ENCODE results near the gene ELF5. TPM values are rescaled to one million over a fixed set of nuclear protein-coding genes. Genes with fewer than 3 reads are reported as not detected.

Gene ELF5
- total RNA-seq, 1 experiment from 2014 or later, result 0.11 TPM

DNA sequence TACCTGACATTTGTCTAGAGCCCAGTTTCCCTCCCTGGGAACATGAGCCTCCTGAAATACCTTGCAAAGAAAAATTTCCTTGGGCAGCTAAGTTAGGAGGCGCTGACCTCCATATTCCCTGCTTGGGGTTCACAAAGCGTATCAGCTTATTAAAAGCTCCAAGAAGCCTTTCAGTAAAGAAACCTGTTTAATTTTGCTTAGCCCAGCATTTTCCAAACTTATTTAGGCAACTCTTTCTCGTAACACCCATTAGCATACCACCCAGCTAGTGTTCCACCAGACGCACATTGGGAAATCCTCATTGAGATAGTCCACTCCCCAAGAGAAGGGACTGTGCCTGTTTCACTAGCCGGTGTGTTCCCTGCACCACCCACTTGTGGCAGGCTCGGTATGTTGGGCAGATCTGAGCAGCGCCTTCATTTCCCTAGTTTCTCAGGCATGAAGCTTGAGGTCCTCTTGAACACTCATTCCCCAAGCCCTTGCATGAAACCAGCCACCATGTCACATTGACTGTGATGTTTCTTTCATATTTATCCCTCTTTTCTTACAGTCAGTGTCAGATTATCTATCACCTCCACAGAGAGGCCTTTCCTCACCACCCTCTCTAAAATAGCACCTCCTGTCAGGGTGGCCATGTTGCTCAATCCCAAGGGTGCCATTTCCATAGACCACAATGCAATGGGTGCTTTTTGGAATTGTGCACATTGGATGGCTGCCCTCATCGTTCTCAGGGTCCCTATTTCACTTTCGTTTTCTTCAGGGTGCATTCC is 12.5 kb upstream of the ELF5 start:
- ATAC-seq (no peak), DNase-seq (no peak)
- no peak overlapping the region for H3K4me3 ChIP-seq (ENCODE audit: low read length)
- intact Hi-C loops (cut with micrococcal nuclease), result no loop called here
- TF ChIP-seq EZH2phosphoT487 (IDR thresholded peaks at IDR 0.05; ENCODE audit: borderline replicate concordance, low read length) (no peak), EZH2 (IDR thresholded peaks at IDR 0.05; ENCODE audit: low read length, unreplicated experiment) (no peak)
- TF ChIP-seq, protein P1, sequence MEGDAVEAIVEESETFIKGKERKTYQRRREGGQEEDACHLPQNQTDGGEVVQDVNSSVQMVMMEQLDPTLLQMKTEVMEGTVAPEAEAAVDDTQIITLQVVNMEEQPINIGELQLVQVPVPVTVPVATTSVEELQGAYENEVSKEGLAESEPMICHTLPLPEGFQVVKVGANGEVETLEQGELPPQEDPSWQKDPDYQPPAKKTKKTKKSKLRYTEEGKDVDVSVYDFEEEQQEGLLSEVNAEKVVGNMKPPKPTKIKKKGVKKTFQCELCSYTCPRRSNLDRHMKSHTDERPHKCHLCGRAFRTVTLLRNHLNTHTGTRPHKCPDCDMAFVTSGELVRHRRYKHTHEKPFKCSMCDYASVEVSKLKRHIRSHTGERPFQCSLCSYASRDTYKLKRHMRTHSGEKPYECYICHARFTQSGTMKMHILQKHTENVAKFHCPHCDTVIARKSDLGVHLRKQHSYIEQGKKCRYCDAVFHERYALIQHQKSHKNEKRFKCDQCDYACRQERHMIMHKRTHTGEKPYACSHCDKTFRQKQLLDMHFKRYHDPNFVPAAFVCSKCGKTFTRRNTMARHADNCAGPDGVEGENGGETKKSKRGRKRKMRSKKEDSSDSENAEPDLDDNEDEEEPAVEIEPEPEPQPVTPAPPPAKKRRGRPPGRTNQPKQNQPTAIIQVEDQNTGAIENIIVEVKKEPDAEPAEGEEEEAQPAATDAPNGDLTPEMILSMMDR (conservative IDR thresholded peaks at IDR 0.05; ENCODE audit: low read depth, low read length), result no peak
- no peak overlapping the region for H2AFZ ChIP-seq (ENCODE audit: low read length)
- H3K4me1 ChIP-seq (ENCODE audit: insufficient read depth, low read length), result peaks cover 10% of the 10 kb centered on the region; the same call in 1 of the 2 replicates
- no peaks in the 10 kb centered on the region for H4K20me1 ChIP-seq (ENCODE audit: low read length)
- H3K9me3 ChIP-seq (ENCODE audit: low read length), result no peaks in the 10 kb centered on the region
- H3K9ac ChIP-seq (ENCODE audit: low read length), result no peak overlapping the region
- H3K27ac ChIP-seq (ENCODE audit: low read length), result no peak overlapping the region
- no peaks in the 10 kb centered on the region for H3K27me3 ChIP-seq (ENCODE audit: low read length)
- no peaks in the 10 kb centered on the region for H3K9me2 ChIP-seq (replicated peaks; ENCODE audit: low read length)
- ChIA-PET POLR2A (ENCODE audit: unreplicated experiment) (no interaction called here), CTCF (no interaction called here)
- H3F3A ChIP-seq (ENCODE audit: low read length, unreplicated experiment), result no peaks in the 10 kb centered on the region
- BruUV-seq (replicated peaks), result no TSS peak
- H3K79me2 ChIP-seq (ENCODE audit: low read length), result no peaks in the 10 kb centered on the region
- H3K36me3 ChIP-seq (ENCODE audit: low read depth, low read length), result no peaks in the 10 kb centered on the region
- no peak overlapping the region for H3K4me2 ChIP-seq (ENCODE audit: low read length)

DNA sequence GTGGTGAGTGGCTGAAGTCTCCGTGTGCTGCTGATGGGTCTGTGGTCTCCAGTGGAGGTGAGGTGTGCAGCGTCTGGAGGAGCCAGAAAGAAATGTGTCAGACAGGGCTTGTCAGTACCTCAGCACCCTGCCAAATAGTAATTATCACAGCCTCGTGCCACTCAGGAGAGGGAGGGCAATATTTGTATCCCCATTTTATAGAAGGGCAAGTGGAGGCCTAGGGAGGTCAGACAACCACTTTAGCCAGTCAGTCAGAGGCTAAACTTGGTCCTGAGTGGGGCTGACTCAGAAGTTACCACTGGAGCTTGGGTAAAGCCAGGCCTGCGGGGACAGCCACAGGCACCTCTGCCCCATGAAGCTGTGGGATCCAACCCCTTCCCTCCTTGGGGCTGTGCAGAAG is 11.5 kb upstream of the ELF5 start:
- Histone ChIP-seq H3K79me2 (ENCODE audit: low read length) (no peaks in the 10 kb centered on the region), H3F3A (ENCODE audit: low read length, unreplicated experiment) (no peaks in the 10 kb centered on the region), H3K9ac (ENCODE audit: low read length) (no peak overlapping the region), H3K27ac (ENCODE audit: low read length) (no peak overlapping the region), H3K9me3 (ENCODE audit: low read length) (no peaks in the 10 kb centered on the region), H3K36me3 (ENCODE audit: low read depth, low read length) (no peaks in the 10 kb centered on the region), H3K27me3 (ENCODE audit: low read length) (no peaks in the 10 kb centered on the region), H3K9me2 (replicated peaks; ENCODE audit: low read length) (no peaks in the 10 kb centered on the region), H3K4me1 (ENCODE audit: insufficient read depth, low read length) (peaks cover 10% of the 10 kb centered on the region; the same call in 1 of the 2 replicates), H3K4me3 (ENCODE audit: low read length) (no peak overlapping the region), H4K20me1 (ENCODE audit: low read length) (no peaks in the 10 kb centered on the region), H3K4me2 (ENCODE audit: low read length) (no peak overlapping the region), H2AFZ (ENCODE audit: low read length) (no peak overlapping the region)
- no TSS peak for BruUV-seq (replicated peaks)
- ATAC-seq, result no peak
- no peak for TF ChIP-seq EZH2phosphoT487 (IDR thresholded peaks at IDR 0.05; ENCODE audit: borderline replicate concordance, low read length)
- no peak for TF ChIP-seq EZH2 (IDR thresholded peaks at IDR 0.05; ENCODE audit: low read length, unreplicated experiment)
- TF ChIP-seq, protein P1 (conservative IDR thresholded peaks at IDR 0.05; ENCODE audit: low read depth, low read length), result no peak
- ChIA-PET CTCF (no interaction called here), POLR2A (ENCODE audit: unreplicated experiment) (no interaction called here)
- no peak for DNase-seq
- intact Hi-C loops (cut with micrococcal nuclease), result no loop called here

DNA sequence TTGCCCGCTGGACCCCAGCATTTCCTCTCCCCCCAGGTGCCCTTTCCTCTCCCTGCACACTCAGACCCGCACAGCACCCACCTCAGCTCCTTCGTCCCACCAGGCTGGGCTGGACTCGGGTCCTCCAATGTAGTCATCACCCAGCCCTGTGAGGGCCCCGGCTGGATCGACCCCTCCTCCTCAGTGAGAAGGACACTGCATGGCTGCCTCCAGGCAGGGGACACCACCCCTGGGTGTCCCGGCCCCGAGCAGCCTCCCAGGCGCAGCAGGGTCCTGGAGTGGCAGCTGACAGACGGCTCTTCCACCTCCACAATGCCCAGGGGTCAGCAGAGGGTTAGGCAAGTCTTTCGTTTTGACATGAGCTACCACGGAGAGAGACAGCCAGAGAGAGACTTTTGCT is 11.1 kb upstream of the ELF5 start:
- no peaks in the 10 kb centered on the region for H3K79me2 ChIP-seq (ENCODE audit: low read length)
- no peak overlapping the region for H3K4me3 ChIP-seq (ENCODE audit: low read length)
- H3K4me1 ChIP-seq (ENCODE audit: insufficient read depth, low read length), result peaks cover 6% of the 10 kb centered on the region; the same call in 1 of the 2 replicates
- H2AFZ ChIP-seq (ENCODE audit: low read length), result no peak overlapping the region
- no peak overlapping the region for H3K9ac ChIP-seq (ENCODE audit: low read length)
- TF ChIP-seq EZH2 (IDR thresholded peaks at IDR 0.05; ENCODE audit: low read length, unreplicated experiment) (no peak), EZH2phosphoT487 (IDR thresholded peaks at IDR 0.05; ENCODE audit: borderline replicate concordance, low read length) (no peak)
- TF ChIP-seq, protein P1 (conservative IDR thresholded peaks at IDR 0.05; ENCODE audit: low read depth, low read length), result no peak
- ATAC-seq, result no peak
- DNase-seq, result no peak
- no peaks in the 10 kb centered on the region for H3K9me3 ChIP-seq (ENCODE audit: low read length)
- no TSS peak for BruUV-seq (replicated peaks)
- no peaks in the 10 kb centered on the region for H3K9me2 ChIP-seq (replicated peaks; ENCODE audit: low read length)
- no peaks in the 10 kb centered on the region for H3F3A ChIP-seq (ENCODE audit: low read length, unreplicated experiment)
- ChIA-PET POLR2A (ENCODE audit: unreplicated experiment) (no interaction called here), CTCF (no interaction called here)
- no peak overlapping the region for H3K27ac ChIP-seq (ENCODE audit: low read length)
- H3K36me3 ChIP-seq (ENCODE audit: low read depth, low read length), result no peaks in the 10 kb centered on the region
- H3K27me3 ChIP-seq (ENCODE audit: low read length), result no peaks in the 10 kb centered on the region
- H4K20me1 ChIP-seq (ENCODE audit: low read length), result no peaks in the 10 kb centered on the region
- H3K4me2 ChIP-seq (ENCODE audit: low read length), result no peak overlapping the region
- intact Hi-C loops (cut with micrococcal nuclease), result no loop called here
